ENCODE measurements around the gene NFKBIL1.
"Not testable (repeated sequence)": the region's sequence is repeated elsewhere in the genome, so short reads cannot be mapped to it uniquely, and the experiment has no call there.

Gene NFKBIL1

DNA sequence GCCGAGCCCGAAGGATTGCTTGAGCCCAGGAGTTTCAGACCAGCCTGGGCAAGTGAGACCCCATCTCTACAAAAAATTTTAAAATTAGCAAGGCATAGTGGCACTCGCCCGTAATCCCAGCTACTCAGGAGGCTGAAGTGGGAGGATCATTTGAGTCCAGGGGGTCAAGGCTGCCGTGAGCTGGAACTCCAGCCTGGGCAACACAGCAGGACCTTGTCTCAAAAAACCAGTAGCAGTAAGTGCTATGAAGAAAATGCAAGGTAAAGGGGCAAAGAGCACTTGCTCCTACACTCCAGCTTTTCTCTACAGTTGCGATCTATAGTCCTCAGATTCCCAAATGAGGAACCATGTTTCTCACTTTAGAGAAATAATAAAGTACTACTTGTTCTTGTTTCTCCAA lies 3.8 kb upstream of the NFKBIL1 start:
- TF ChIP-seq ZNF274 (IDR thresholded peaks at IDR 0.05; ENCODE audit: low read depth, low read length), result no peak
- no peak overlapping the region for H3K4me3 ChIP-seq (ENCODE audit: low read length)

DNA sequence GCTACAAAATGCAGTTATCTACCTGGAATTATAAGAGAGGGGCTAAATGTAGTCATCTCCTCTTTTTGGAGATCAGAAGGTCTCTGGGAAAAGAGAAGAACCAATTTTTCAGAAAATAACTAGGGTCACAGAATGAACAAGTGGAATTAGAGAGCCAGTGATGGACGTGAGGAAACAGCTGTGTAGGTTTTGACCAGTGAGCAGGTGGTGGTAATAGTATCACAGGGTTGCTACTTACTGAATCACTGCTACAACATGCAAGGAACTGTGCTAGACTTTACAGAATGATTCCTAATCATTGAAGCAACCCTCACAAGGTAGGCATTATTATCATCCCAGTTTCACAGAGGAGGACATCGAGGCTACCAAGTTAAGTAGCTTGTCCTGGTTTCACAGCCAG lies 2.7 kb upstream of the NFKBIL1 start:
- H3K4me3 ChIP-seq (ENCODE audit: low read length), result no peak overlapping the region
- no peak for TF ChIP-seq ZNF274 (IDR thresholded peaks at IDR 0.05; ENCODE audit: low read depth, low read length)

DNA sequence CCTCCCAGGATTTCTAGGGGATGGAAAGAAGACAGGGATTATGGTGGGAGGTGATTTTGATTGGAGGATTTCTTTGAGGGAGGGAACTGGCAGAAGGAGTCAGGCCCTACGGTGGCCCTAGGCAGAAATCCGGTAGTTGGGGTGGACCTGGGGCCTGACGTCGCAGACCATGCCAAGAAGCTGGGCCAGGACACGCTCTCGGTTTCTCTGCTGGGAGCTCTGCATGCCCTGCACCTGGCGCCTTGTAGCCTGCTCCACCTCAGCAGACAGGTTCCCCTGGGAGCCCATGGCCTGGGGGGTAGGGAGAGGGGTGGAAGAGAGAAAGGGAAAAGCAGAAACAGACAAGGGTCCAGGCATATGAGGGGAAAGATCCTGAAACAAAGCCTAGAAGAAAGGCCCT lies 2.1 kb upstream of the NFKBIL1 start:
- TF ChIP-seq ZNF274 (IDR thresholded peaks at IDR 0.05; ENCODE audit: low read depth, low read length), result no peak
- no peak overlapping the region for H3K4me3 ChIP-seq (ENCODE audit: low read length)

DNA sequence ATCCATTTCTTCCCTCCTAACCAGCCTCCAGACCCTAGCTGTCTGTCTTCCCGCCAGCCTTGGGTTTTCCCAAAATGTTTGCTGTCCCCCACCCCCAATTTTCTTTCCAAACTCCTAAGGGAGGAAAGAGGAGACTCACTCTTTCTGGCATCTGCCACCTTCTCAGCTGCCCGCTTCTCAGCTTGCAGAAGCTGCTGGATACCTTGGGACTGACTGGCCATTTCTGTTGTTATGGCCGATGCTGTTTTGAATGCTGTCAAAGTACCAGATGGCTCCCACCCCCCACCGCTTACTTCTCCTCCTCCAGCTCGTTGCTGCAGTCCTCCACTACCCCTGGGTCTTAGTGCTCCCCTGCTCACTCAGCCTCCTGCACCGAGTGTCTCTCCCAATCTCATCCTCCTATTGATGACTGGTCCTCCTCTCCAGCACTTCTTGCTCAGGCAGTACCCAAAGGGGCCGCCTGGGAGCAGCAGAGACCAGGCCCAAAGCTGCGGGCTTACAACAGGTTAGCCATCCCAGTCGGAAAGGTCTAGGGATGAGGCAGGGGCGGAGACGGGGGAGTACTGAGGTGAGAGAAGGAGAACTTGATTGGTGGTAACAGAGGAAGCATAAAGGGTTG lies 960 bp upstream of the NFKBIL1 start, which contains the start of gene ATP6V1G2:
Gene ATP6V1G2, minus strand, starts transcription at position 270 of the 619 bp plus-strand sequence. Its CDS starts 49 bp downstream, at position 221.
- H3K4me3 ChIP-seq (ENCODE audit: low read length), result peak within 1 kb of the TSS; percentile 64

DNA sequence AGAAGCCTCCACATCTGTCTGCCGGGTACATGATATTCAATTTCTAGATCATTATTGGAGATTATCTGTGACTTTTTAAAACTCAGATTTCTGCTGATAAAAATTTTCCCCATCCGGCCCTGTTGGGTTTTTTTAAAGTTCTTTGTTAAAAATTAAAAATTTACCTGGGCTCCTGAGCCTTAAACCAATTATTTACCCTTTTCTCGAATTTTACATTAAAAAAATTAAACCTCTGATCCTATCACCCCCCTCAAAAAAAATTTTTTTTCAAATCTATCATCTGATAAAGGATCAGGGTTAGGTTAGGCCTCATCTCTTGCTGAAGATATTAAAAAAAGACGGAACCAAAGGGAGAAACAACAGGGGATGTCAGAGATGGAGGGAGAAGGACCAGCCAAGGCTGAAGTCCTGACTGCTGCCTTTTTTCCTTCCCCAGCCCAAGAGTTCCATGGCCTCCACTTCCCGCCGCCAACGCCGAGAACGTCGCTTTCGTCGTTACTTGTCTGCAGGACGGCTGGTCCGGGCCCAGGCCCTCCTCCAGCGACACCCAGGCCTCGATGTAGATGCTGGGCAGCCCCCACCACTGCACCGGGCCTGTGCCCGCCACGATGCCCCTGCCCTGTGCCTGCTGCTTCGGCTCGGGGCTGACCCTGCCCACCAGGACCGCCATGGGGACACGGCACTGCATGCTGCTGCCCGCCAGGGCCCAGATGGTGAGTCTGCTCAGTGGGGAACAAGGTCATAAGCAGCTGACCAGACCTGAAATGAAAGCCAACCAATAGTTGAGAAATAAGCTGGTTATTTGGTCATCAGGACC lies 527 bp downstream of the NFKBIL1 start:
- TF ChIP-seq ZNF274 (IDR thresholded peaks at IDR 0.05; ENCODE audit: low read depth, low read length), result no peak

More for the DNA sequence above, 960 bp upstream of the NFKBIL1 start, which contains the start of gene ATP6V1G2:
- no peak for TF ChIP-seq ZNF274 (IDR thresholded peaks at IDR 0.05; ENCODE audit: low read depth, low read length)

DNA sequence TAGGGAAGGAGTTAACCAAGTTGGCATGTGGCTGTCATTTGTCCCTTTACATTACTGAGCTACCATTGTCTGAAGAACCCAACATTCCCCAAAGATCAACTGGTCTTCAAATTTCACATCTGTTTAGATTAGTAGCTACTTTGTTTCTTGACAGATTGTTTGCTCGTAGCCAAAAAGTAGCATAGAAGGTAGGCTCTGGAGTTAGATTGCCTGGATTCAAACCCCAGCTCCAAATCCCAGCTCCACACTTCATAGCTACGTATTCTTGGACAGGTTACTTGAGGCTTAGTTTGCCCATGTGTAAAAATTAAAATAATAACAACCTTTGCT lies 1.1 kb downstream of the NFKBIL1 start:
- no peak overlapping the region; the same call in 1 of the 2 replicates for H3K4me3 ChIP-seq (ENCODE audit: low read length)
- TF ChIP-seq ZNF274 (IDR thresholded peaks at IDR 0.05; ENCODE audit: low read depth, low read length), result no peak

More for the DNA sequence above, 527 bp downstream of the NFKBIL1 start:
- peak overlapping the region; percentile 61 for H3K4me3 ChIP-seq (ENCODE audit: low read length)

DNA sequence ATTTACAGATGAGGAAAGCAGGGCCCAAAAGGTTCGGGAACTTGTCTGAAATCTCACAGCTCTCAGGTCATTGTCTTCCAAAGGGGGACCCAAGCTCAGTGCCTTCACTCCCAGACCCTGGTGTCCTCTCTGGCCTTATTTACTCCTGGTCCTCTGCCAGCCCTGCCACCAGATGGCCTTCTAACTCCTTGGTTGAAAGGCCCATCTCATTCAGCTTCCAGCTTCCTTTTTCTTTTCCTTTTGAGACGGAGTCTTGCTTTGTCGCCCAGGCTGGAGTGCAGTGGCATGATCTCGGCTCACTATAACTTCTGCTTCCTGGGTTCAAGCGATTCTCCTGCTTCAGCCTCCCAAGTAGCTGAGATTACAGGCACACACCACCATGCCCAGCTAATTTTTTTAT lies 4.0 kb downstream of the NFKBIL1 start:
- not testable (repeated sequence) for H3K4me3 ChIP-seq (ENCODE audit: low read length)

DNA sequence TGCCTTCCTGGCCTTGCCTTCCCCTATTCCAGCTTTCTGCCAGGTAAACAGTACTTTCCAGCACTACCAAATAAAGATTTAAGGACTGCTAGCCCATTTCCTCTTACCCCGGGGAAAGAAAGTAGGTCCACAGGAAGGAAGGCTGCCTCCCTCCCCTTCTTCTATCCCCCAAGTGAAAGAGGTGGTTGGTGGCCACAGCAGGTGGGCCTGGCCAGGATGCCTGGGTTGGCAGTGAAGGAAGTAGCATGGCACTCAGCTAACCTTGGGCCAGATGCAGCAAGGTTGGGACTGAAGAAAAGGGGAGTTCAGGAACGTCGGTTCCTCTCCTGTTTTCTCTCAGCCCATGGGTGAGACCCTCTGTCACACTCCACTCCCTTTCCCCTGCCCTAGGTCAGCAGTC lies 8.9 kb downstream of the NFKBIL1 start:
- no peak for TF ChIP-seq ZNF274 (IDR thresholded peaks at IDR 0.05; ENCODE audit: low read depth, low read length)
- no peak overlapping the region for H3K4me3 ChIP-seq (ENCODE audit: low read length)

DNA sequence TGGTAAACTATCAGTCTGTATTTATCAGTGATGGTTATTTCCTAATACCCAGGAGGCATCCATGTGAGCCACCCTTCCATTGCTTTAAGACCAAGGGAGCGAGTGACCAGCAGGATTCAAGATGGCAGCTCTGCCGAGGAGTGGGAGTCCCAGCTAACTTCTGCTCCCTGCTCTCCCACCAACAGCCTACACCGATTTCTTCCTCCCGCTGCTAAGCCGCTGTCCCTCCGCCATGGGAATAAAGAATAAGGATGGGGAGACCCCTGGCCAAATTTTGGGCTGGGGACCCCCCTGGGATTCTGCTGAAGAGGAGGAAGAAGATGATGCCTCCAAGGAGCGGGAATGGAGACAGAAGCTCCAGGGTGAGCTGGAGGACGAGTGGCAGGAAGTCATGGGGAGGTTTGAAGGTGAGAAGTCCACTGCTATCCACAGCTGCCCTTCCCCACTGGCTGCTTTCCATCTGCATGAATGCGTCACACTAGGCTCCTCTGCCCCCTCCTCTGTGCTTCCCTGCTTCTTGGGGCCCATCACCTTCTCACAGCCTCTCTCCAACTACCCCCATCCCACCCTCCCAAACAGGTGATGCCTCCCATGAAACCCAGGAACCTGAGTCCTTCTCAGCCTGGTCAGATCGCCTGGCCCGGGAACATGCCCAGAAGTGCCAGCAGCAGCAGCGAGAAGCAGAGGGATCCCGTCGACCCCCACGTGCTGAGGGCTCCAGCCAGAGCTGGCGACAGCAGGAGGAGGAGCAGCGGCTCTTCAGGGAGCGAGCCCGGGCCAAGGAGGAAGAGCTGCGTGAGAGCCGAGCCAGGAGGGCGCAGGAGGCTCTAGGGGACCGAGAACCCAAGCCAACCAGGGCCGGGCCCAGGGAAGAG lies 10.3 kb downstream of the NFKBIL1 start:
- no peak overlapping the region; the same call in 1 of the 2 replicates for H3K4me3 ChIP-seq (ENCODE audit: low read length)
- no peak for TF ChIP-seq ZNF274 (IDR thresholded peaks at IDR 0.05; ENCODE audit: low read depth, low read length)

DNA sequence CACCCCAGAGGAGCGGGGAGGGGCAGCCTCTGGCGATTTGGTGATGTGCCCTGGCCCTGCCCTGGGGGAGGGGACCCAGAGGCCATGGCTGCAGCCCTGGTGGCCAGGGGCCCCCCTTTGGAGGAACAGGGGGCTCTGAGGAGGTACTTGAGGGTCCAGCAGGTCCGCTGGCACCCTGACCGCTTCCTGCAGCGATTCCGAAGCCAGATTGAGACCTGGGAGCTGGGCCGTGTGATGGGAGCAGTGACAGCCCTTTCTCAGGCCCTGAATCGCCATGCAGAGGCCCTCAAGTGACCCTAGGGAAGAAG lies 10.9 kb downstream of the NFKBIL1 start:
- peak overlapping the region; percentile 9; the same call in 1 of the 2 replicates for H3K4me3 ChIP-seq (ENCODE audit: low read length)

DNA sequence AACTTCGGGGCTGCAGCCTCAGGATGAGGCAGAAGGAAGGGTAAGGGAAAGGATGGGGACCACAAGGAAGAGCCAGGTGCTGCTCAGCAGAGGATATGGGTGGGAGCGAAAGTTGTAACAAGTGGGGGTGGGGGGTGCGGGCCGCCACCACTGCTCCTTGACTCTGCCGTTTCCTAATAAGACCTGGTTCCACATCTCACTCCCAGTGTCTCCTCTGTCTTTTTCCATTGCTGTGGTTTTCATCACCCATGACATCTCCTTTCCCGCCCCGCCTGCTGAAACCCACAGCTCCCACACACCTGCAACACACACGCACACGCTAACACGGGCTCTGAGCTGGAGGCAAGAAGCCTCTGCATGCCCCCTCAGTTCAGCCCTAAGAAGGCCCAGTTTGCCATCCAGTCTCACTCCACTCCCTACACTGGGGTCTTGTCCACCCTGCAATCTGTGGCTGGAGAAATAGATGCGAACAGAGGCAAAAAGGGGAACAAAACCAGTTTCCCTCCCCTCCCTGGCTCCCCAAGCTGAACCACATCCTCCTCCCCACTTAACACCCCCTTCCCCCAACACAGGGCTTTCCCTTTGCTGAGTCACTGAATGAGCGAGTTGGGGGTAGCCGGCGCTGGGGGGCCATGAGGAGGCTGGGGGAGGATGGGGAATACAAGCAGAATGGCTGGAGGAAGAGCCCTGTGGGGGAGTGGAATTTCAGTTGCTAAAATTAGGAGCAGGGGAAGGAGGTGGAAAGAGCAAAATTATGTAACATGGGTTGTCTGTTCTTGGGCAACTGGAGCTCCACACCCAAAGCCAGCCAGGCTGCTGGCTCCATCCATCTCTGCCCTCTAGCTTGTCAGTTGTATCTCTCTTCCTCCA lies 11.5 kb downstream of the NFKBIL1 start:
- peak overlapping the region; percentile 21; the same call in 1 of the 2 replicates for H3K4me3 ChIP-seq (ENCODE audit: low read length)
- no peak for TF ChIP-seq ZNF274 (IDR thresholded peaks at IDR 0.05; ENCODE audit: low read depth, low read length)

More for the DNA sequence above, 10.9 kb downstream of the NFKBIL1 start:
- TF ChIP-seq ZNF274 (IDR thresholded peaks at IDR 0.05; ENCODE audit: low read depth, low read length), result no peak

DNA sequence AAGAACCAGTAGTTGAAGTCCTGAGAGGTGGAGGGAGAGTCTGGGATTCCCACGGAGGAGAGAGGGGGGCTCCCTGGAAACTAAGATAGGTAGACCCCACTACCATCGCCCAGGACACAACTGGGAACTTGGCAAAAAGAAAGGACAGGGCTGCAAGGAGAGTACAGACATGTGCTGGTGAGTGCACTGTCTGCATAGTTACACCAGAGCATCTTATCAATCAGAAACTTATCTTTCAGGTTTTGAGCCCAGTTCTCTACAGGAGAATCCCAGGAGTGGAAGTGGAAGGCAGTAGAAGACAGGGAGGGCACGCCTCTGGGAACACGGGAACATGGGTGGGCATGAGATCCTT lies 12.2 kb downstream of the NFKBIL1 start:
- no peak for TF ChIP-seq ZNF274 (IDR thresholded peaks at IDR 0.05; ENCODE audit: low read depth, low read length)
- H3K4me3 ChIP-seq (ENCODE audit: low read length), result peak overlapping the region; percentile 21; the same call in 1 of the 2 replicates

DNA sequence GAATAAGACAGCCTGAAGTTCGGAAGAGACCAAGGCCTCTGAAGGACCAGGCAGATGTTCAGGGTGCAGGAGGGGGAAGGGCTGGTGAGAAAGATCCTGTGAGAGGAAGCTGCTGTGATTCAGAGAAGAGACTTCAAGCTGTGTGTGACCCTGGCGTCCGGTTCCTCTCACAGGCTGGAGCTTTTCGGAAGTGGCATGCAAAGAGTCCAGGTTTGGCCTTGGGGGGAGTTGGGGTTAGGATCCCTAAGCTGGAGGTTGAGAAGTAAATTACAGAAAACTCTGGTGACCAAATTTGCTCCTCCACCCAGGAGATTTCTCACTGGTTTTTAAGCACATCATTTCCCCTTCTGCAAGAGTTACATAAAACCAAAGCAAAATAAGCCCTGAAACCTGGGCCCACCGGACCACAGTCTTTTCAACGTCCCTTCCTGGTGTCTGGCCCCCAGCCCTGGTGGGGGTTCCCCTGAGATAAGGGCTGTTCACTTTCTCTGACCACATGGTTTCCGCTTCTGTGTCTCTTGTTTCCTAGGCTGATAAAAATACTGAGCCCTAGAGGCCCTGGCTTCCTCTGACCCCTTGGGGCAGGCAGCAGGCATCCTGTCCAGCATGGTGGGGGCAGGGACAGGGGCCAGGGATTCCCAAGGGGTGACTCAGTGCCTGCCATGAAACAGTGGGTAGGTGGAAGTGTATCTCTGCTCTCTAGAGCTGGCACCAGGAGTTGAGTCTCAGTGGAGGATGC lies 12.7 kb downstream of the NFKBIL1 start:
- peak overlapping the region; percentile 21; the same call in 1 of the 2 replicates for H3K4me3 ChIP-seq (ENCODE audit: low read length)
- no peak for TF ChIP-seq ZNF274 (IDR thresholded peaks at IDR 0.05; ENCODE audit: low read depth, low read length)
